Small intestine (tissue), 4 donors: ENCODE results near the gene SLC22A6. TPM values are rescaled to one million over a fixed set of nuclear protein-coding genes. Genes with fewer than 3 reads are reported as not detected.

Experiments
- polyA plus RNA-seq, 4 donors: library from polyadenylated mRNA; stranded (reverse) in 3 of 4; unstranded in 1 of 4; fragments of 200-250 nt in 3 of 4; fragments of 120-200 nt in 1 of 4; gene quantifications; one replicate each; pipeline versions ENCODE4 v1.2.1 to v1.2.3, GENCODE V29; 2013
- donor health status: healthy with polysubstance abuse.
- donor health status: Bipolar disorder and iron deficiency.
- donor health status: healthy.

SLC22A6 gene
- polyA plus RNA-seq, 4 donors, result not detected

Other genes starting within 250 kb of the SLC22A6 start
- 1 to 10 TPM in 3 of 4 donors, under 1 TPM in 1; 0.27 to 7.3 (median 4.5) TPM for gene ZBTB3, start 230.8 kb downstream of the SLC22A6 start, polyA plus RNA-seq
- gene POLR2G, start 223.4 kb downstream of the SLC22A6 start, polyA plus RNA-seq, result 100 to 1,000 TPM in 1 of 4 donors, 10 to 100 TPM in 3; 67.5 to 130 (median 85.6) TPM
- 10 to 100 TPM; 13.5 to 28.5 (median 16.7) TPM for gene TAF6L, start 213.6 kb downstream of the SLC22A6 start, polyA plus RNA-seq
- gene TMEM179B, start 197.6 kb downstream of the SLC22A6 start, polyA plus RNA-seq, result 10 to 100 TPM; 46.7 to 79.3 (median 59.2) TPM
- gene TMEM223, start 193.0 kb downstream of the SLC22A6 start, polyA plus RNA-seq, result 10 to 100 TPM; 15.7 to 31.6 (median 17.5) TPM
- gene NXF1, start 179.5 kb downstream of the SLC22A6 start, polyA plus RNA-seq, result 100 to 1,000 TPM in 2 of 4 donors, 10 to 100 TPM in 2; 48.2 to 188 (median 105) TPM
- gene STX5, start 152.9 kb downstream of the SLC22A6 start, polyA plus RNA-seq, result 10 to 100 TPM; 22.6 to 43.4 (median 31.7) TPM
- gene TEX54, start 152.1 kb downstream of the SLC22A6 start, polyA plus RNA-seq, result under 1 TPM in 1 of 4 donors, not detected in 3; 0.83 TPM
- 10 to 100 TPM; 30.3 to 47.5 (median 35.6) TPM for gene WDR74, start 145.4 kb downstream of the SLC22A6 start, polyA plus RNA-seq
- 100 to 1,000 TPM; 124 to 200 (median 175) TPM for gene SLC3A2, start 104.1 kb downstream of the SLC22A6 start, polyA plus RNA-seq
- 1 to 10 TPM in 1 of 4 donors, under 1 TPM in 1, not detected in 2; 0.65 to 1.1 TPM for gene CHRM1, start 63.6 kb downstream of the SLC22A6 start, polyA plus RNA-seq
- under 1 TPM in 1 of 4 donors, not detected in 3; 0.09 TPM for gene SLC22A8, start 30.9 kb upstream of the SLC22A6 start, polyA plus RNA-seq
- gene SLC22A24, start 159.3 kb upstream of the SLC22A6 start, polyA plus RNA-seq, result under 1 TPM in 1 of 4 donors, not detected in 3; 0.07 TPM